Measurements from ENCODE around the gene CCDC116.

Gene CCDC116

GRCh38 chr22:21631025-21631424, 1.5 kb upstream of the CCDC116 start:
- no peak overlapping the region for H3K23ac ChIP-seq (ENCODE audit: low read depth, low read length, poor library complexity)
- peaks cover 0 to 2% (median 0%) of the 10 kb centered on the region in 3 experiments for H3K27me3 ChIP-seq (ENCODE audit: control insufficient read depth in 3 of 3, insufficient read depth in 3 of 3, low read depth in 1 of 3, low read length in 3 of 3)
- H3K4me2 ChIP-seq (ENCODE audit: insufficient read depth, low read length, poor library complexity, severe bottlenecking), result no peak overlapping the region
- DNase-seq (ENCODE audit: low spot score), result no peak
- no peak overlapping the region for H2BK5ac ChIP-seq (ENCODE audit: low read length)
- no peak overlapping the region for H2BK120ac ChIP-seq (ENCODE audit: low read depth, low read length)
- WGBS, 2 donors (ENCODE audit: extremely low coverage in 2 of 2, insufficient read length in 2 of 2, insufficient replicate concordance in 1 of 2), result no CpG with 5 or more reads among the region's 4 CpGs
- peaks cover 6 to 20% of the 10 kb centered on the region in 2 donors for H3K36me3 ChIP-seq (replicated peaks in 1 of 2; ENCODE audit: control insufficient read depth in 2 of 2, insufficient read depth in 2 of 2, low read length in 2 of 2)
- H3K4ac ChIP-seq (ENCODE audit: low read length), result no peak overlapping the region
- H2BK15ac ChIP-seq (ENCODE audit: low read length), result no peak overlapping the region
- H3K4me1 ChIP-seq (ENCODE audit: control insufficient read depth in 2 of 2, insufficient read depth in 1 of 2, low read depth in 1 of 2, low read length in 2 of 2), result peaks cover 7 to 8% of the 10 kb centered on the region in 2 donors
- no peak overlapping the region for H2AK5ac ChIP-seq (ENCODE audit: low read depth, low read length)
- H2BK12ac ChIP-seq (ENCODE audit: low read length), result no peak overlapping the region
- H3K4me3 ChIP-seq (ENCODE audit: low read length in 2 of 2), result no peak overlapping the region
- H3K9ac ChIP-seq (ENCODE audit: low read depth, low read length, poor library complexity), result no peak overlapping the region
- H3K27ac ChIP-seq (replicated peaks; ENCODE audit: low read length), result no peak overlapping the region
- no peak overlapping the region for H4K8ac ChIP-seq (ENCODE audit: low read depth, low read length)
- peaks cover 14% of the 10 kb centered on the region for H3K79me1 ChIP-seq (ENCODE audit: low read depth, low read length)
- no peak overlapping the region for H4K91ac ChIP-seq (ENCODE audit: low read depth, low read length, poor library complexity)
- H2AFZ ChIP-seq (ENCODE audit: low read length), result no peak overlapping the region
- no peak overlapping the region for H3K14ac ChIP-seq (ENCODE audit: low read length)
- no peak overlapping the region for H3K18ac ChIP-seq (ENCODE audit: low read length)
- H3K9me3 ChIP-seq (replicated peaks in 1 of 2; ENCODE audit: control insufficient read depth in 2 of 2, insufficient read depth in 1 of 2, low read depth in 1 of 2, low read length in 2 of 2), result peaks cover 0 to 5% of the 10 kb centered on the region in 2 donors

GRCh38 chr22:21632931-21633330, 371 bp downstream of the CCDC116 start:
- WGBS, 2 donors (ENCODE audit: extremely low coverage in 2 of 2, insufficient read length in 2 of 2, insufficient replicate concordance in 1 of 2), result no CpG with 5 or more reads among the region's 18 CpGs
- peak overlapping the region; percentile 71 for H3K14ac ChIP-seq (ENCODE audit: low read length)

GRCh38 chr22:21633481-21633880, 921 bp downstream of the CCDC116 start:
- Histone ChIP-seq H3K14ac (ENCODE audit: low read length) (no peak overlapping the region), H3K18ac (ENCODE audit: low read length) (no peak overlapping the region), H3K23ac (ENCODE audit: low read depth, low read length, poor library complexity) (peak overlapping the region; percentile 100), H2BK12ac (ENCODE audit: low read length) (no peak overlapping the region), H3K4me1 (ENCODE audit: control insufficient read depth in 2 of 2, insufficient read depth in 1 of 2, low read depth in 1 of 2, low read length in 2 of 2) (peaks cover 5 to 7% of the 10 kb centered on the region in 2 donors), H3K9me3 (replicated peaks in 1 of 2; ENCODE audit: control insufficient read depth in 2 of 2, insufficient read depth in 1 of 2, low read depth in 1 of 2, low read length in 2 of 2) (peaks cover 0 to 2% of the 10 kb centered on the region in 2 donors), H2AFZ (ENCODE audit: low read length) (no peak overlapping the region), H3K4ac (ENCODE audit: low read length) (no peak overlapping the region), H2BK15ac (ENCODE audit: low read length) (no peak overlapping the region), H3K27me3 (ENCODE audit: control insufficient read depth in 3 of 3, insufficient read depth in 3 of 3, low read depth in 1 of 3, low read length in 3 of 3) (peaks cover 0 to 2% (median 0%) of the 10 kb centered on the region in 3 experiments), H3K4me2 (ENCODE audit: insufficient read depth, low read length, poor library complexity, severe bottlenecking) (no peak overlapping the region), H4K8ac (ENCODE audit: low read depth, low read length) (no peak overlapping the region), H3K79me1 (ENCODE audit: low read depth, low read length) (peaks cover 11% of the 10 kb centered on the region), H2BK120ac (ENCODE audit: low read depth, low read length) (no peak overlapping the region), H3K4me3 (ENCODE audit: low read length in 2 of 2) (no peak overlapping the region), H2BK5ac (ENCODE audit: low read length) (no peak overlapping the region), H3K27ac (replicated peaks; ENCODE audit: low read length) (no peak overlapping the region), H2AK5ac (ENCODE audit: low read depth, low read length) (peak overlapping the region; percentile 68), H4K91ac (ENCODE audit: low read depth, low read length, poor library complexity) (no peak overlapping the region), H3K36me3 (replicated peaks in 1 of 2; ENCODE audit: control insufficient read depth in 2 of 2, insufficient read depth in 2 of 2, low read length in 2 of 2) (peaks cover 0 to 1% of the 10 kb centered on the region in 2 donors), H3K9ac (ENCODE audit: low read depth, low read length, poor library complexity) (no peak overlapping the region)
- no CpG with 5 or more reads among the region's 4 CpGs for WGBS, 2 donors (ENCODE audit: extremely low coverage in 2 of 2, insufficient read length in 2 of 2, insufficient replicate concordance in 1 of 2)
- DNase-seq (ENCODE audit: low spot score), result no peak

More at GRCh38 chr22:21632931-21633330, 371 bp downstream of the CCDC116 start:
- Histone ChIP-seq H2BK12ac (ENCODE audit: low read length) (no peak overlapping the region), H3K9me3 (replicated peaks in 1 of 2; ENCODE audit: control insufficient read depth in 2 of 2, insufficient read depth in 1 of 2, low read depth in 1 of 2, low read length in 2 of 2) (peaks cover 0 to 5% of the 10 kb centered on the region in 2 donors), H3K4me3 (ENCODE audit: low read length in 2 of 2) (no peak overlapping the region), H3K27me3 (ENCODE audit: control insufficient read depth in 3 of 3, insufficient read depth in 3 of 3, low read depth in 1 of 3, low read length in 3 of 3) (peaks cover 0 to 2% (median 0%) of the 10 kb centered on the region in 3 experiments), H3K79me1 (ENCODE audit: low read depth, low read length) (peaks cover 14% of the 10 kb centered on the region), H3K18ac (ENCODE audit: low read length) (peak overlapping the region; percentile 38), H4K8ac (ENCODE audit: low read depth, low read length) (peak overlapping the region; percentile 17), H2AK5ac (ENCODE audit: low read depth, low read length) (peak overlapping the region; percentile 81), H2BK15ac (ENCODE audit: low read length) (no peak overlapping the region), H2BK5ac (ENCODE audit: low read length) (peak overlapping the region; percentile 66), H4K91ac (ENCODE audit: low read depth, low read length, poor library complexity) (no peak overlapping the region), H3K4me1 (ENCODE audit: control insufficient read depth in 2 of 2, insufficient read depth in 1 of 2, low read depth in 1 of 2, low read length in 2 of 2) (peaks cover 7 to 8% of the 10 kb centered on the region in 2 donors), H2BK120ac (ENCODE audit: low read depth, low read length) (no peak overlapping the region), H3K9ac (ENCODE audit: low read depth, low read length, poor library complexity) (no peak overlapping the region), H3K4me2 (ENCODE audit: insufficient read depth, low read length, poor library complexity, severe bottlenecking) (no peak overlapping the region), H3K23ac (ENCODE audit: low read depth, low read length, poor library complexity) (peak overlapping the region; percentile 100), H2AFZ (ENCODE audit: low read length) (no peak overlapping the region), H3K36me3 (replicated peaks in 1 of 2; ENCODE audit: control insufficient read depth in 2 of 2, insufficient read depth in 2 of 2, low read length in 2 of 2) (peaks cover 4 to 7% of the 10 kb centered on the region in 2 donors), H3K27ac (replicated peaks; ENCODE audit: low read length) (no peak overlapping the region), H3K4ac (ENCODE audit: low read length) (no peak overlapping the region)
- DNase-seq (ENCODE audit: low spot score), result no peak

GRCh38 chr22:21634081-21634480, 1.5 kb downstream of the CCDC116 start:
- Histone ChIP-seq H4K91ac (ENCODE audit: low read depth, low read length, poor library complexity) (no peak overlapping the region), H3K14ac (ENCODE audit: low read length) (peak overlapping the region; percentile 38), H3K18ac (ENCODE audit: low read length) (peak overlapping the region; percentile 31), H3K79me1 (ENCODE audit: low read depth, low read length) (peaks cover 6% of the 10 kb centered on the region), H3K9me3 (replicated peaks in 1 of 2; ENCODE audit: control insufficient read depth in 2 of 2, insufficient read depth in 1 of 2, low read depth in 1 of 2, low read length in 2 of 2) (peaks cover 0 to 2% of the 10 kb centered on the region in 2 donors), H3K27me3 (ENCODE audit: control insufficient read depth in 3 of 3, insufficient read depth in 3 of 3, low read depth in 1 of 3, low read length in 3 of 3) (peaks cover 0 to 2% (median 0%) of the 10 kb centered on the region in 3 experiments), H2BK5ac (ENCODE audit: low read length) (no peak overlapping the region), H2AFZ (ENCODE audit: low read length) (no peak overlapping the region), H2BK15ac (ENCODE audit: low read length) (no peak overlapping the region), H2AK5ac (ENCODE audit: low read depth, low read length) (peak overlapping the region; percentile 68), H2BK12ac (ENCODE audit: low read length) (no peak overlapping the region), H3K4me2 (ENCODE audit: insufficient read depth, low read length, poor library complexity, severe bottlenecking) (no peak overlapping the region), H3K9ac (ENCODE audit: low read depth, low read length, poor library complexity) (no peak overlapping the region), H2BK120ac (ENCODE audit: low read depth, low read length) (no peak overlapping the region), H3K4ac (ENCODE audit: low read length) (no peak overlapping the region), H3K4me1 (ENCODE audit: control insufficient read depth in 2 of 2, insufficient read depth in 1 of 2, low read depth in 1 of 2, low read length in 2 of 2) (peaks cover under 1 to 5% of the 10 kb centered on the region in 2 donors), H3K4me3 (ENCODE audit: low read length in 2 of 2) (no peak overlapping the region), H3K27ac (replicated peaks; ENCODE audit: low read length) (no peak overlapping the region), H4K8ac (ENCODE audit: low read depth, low read length) (no peak overlapping the region), H3K36me3 (replicated peaks in 1 of 2; ENCODE audit: control insufficient read depth in 2 of 2, insufficient read depth in 2 of 2, low read length in 2 of 2) (no peaks in the 10 kb centered on the region), H3K23ac (ENCODE audit: low read depth, low read length, poor library complexity) (peak overlapping the region; percentile 100)
- no CpG with 5 or more reads among the region's 16 CpGs for WGBS, 2 donors (ENCODE audit: extremely low coverage in 2 of 2, insufficient read length in 2 of 2, insufficient replicate concordance in 1 of 2)
- DNase-seq (ENCODE audit: low spot score), result no peak
